Measurements from ENCODE around the gene PPP2R5C.

The PPP2R5C gene

DNA sequence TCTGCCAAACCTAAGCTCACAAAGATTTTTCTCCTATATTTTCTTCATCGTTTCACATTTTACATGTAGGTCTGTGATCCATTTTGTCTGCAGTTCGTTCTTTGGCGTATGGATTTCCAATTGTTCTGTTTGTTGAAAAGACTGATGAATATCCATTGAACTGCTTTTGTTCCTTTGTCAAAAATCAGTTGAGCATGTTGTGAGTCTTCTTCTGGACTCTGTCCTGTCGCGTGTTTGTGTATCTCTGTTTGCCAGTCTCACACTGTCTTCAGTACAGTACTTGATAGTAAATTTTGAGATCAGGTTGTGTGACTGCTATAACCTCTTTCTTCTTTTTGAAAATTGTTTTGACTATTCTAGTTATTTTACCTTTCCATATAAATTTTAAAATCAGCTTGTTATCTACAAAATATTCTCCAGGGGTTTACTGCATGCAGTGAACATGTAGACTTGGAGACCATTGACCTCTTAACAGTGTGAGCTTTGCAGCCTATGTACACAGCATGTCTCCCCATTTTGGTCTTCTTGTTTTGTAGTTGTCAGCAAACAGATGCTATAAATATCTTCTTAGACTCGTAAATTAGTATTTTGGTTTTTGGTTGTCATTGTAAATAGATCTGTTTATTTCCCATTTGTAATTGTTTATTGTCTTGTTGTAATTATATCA lies 108.9 kb downstream of the PPP2R5C start:
- DNase-seq, result no peak

DNA sequence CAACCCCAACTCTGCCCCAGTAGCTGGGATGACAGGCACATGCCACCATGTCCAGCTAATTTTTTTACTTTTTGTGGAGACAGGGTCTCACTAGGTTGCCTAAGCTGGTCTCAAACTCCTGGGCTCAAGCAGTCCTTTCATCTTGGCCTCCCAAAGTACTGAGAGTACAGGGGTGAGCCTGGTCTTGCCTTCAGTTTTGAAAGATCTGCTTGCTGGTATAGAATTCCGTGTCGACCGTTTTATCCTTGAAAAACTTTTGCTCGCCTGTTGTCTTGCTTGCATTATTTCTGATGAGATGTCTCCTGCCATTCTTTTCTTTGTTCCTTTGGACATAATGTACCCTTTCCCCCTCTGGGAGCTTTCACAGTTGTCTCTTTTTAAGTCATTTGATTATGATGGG lies 110.8 kb downstream of the PPP2R5C start:
- no peak for DNase-seq

DNA sequence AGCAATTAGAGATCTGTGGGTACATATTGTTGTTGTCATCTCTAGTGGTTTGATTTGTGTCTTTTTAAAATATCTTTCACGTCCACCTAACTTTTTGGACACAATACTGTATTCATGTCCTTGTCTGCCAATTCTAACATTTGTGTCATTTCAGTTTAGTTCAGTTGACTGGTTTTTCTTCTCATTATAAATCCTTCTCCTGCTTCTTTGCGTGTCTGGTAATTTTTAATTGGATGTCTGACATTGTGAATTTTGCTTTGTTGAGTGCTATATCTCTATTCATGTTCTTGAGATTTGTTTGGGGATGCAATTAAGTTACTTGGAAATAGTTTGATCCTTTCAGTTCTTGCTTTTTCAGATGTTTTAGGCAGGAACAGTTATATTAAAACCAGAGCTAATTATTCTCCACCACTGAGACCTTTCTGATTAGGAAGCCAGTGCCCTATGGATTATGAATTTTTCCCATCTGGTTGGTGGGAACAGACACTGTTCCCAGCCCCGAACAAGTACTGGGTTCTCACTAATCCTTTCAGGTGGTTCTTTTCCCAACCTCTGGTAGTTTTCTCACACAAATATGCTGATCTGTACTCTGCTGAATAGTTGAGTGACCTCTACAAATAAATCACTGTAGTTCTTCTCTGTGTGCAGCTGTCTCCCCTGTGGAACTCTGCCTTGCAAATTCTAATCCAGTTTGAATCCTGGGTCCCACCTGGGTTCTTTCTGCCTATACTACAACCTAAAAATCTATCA lies 111.7 kb downstream of the PPP2R5C start:
- no peak for DNase-seq

GRCh38 chr14:101873991-101874390 lies 112.5 kb downstream of the PPP2R5C start:
- no peak for DNase-seq

DNA sequence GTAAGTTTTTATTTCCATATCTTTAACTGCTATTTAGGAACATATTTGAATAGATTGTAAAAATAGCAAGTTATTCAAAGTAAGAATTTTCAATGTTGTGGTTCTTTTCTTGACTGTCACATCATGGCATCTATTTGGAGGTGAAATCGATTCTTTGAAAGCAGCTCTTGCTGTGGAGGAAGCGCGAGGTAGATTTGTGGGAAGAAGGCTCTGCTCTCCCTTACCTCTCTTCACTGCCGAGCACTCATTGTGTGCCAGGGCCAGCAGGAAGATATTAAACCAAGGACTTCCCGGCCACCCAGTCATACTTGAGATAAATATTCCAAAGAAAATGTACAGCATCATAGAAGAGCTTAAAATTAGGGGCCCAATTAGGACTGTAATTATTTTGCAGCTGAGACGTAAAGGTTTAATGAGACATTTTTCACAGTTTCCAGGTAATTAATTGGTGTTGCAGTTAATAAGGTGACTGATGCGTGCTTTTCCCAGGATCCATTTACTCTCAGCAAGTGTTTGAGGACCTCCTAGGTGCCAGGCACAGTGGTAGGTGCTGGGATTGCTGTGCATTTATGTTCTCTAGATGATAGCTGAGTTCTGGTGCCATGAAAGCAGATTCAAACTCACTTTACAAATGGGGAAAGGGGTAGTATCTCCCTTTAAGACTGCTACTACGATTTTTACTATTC lies 113.7 kb downstream of the PPP2R5C start:
- DNase-seq, result no peak

GRCh38 chr14:101875727-101876554 lies 114.4 kb downstream of the PPP2R5C start:
- no peak for DNase-seq

- no peak for DNase-seq
These were observed 115.0 kb downstream of the PPP2R5C start for GRCh38 chr14:101876555-101876938.

GRCh38 chr14:101877766-101878165 lies 116.3 kb downstream of the PPP2R5C start:
- no peak for DNase-seq

DNA sequence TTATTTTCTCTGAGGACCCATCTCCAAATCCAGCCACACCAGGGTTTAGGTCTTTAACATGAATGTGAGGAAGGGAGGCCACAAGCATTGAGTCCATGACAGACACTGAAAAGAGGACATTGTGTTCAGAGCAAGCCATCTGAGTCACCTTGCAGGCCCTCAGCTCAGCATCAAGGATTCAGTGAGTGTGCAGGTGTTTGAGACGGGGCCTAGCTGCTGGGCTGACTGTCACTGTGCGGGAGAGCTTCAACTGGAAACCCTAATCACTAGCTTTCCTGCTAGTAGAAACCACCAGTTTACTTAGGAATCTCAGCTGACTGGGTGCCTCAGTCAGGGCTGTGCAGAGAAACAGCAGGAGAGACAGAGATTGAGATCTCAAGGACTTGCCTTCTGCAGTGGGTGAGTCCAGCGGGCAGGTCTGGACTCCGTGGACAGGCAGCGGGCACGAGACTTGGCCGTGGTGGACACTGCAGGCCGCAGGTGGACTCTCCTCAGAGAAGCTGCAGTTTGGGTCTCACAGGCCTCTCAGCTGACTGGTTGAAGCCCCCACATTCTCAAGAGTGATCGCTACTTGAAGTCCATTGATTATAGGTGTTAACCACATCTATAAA lies 116.8 kb downstream of the PPP2R5C start:
- DNase-seq, result no peak

GRCh38 chr14:101878822-101879528 lies 117.5 kb downstream of the PPP2R5C start:
- DNase-seq, result no peak

- no peak for DNase-seq
These were observed 118.2 kb downstream of the PPP2R5C start for GRCh38 chr14:101879529-101880336.

DNA sequence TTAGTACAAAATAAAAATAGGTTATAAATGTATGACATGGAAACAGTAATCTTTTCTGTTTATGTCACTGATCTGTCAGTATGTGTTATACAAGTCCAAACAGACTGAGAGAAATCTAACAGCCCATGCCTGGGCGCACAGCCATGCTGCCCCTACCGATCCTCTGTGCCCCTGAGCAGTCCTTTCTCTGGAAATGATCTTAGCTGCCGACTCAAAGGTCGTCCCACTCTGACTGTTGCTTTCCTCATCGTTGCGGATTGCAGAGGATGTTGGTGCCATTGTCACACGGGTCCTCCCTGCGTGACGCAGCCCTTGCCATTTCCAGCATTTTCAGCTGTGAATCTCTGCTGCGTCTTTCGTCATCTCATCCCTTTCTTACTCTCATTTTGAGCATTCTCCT lies 119.9 kb downstream of the PPP2R5C start:
- DNase-seq, result no peak

GRCh38 chr14:101882141-101882935 lies 120.8 kb downstream of the PPP2R5C start:
- DNase-seq, result no peak

DNA sequence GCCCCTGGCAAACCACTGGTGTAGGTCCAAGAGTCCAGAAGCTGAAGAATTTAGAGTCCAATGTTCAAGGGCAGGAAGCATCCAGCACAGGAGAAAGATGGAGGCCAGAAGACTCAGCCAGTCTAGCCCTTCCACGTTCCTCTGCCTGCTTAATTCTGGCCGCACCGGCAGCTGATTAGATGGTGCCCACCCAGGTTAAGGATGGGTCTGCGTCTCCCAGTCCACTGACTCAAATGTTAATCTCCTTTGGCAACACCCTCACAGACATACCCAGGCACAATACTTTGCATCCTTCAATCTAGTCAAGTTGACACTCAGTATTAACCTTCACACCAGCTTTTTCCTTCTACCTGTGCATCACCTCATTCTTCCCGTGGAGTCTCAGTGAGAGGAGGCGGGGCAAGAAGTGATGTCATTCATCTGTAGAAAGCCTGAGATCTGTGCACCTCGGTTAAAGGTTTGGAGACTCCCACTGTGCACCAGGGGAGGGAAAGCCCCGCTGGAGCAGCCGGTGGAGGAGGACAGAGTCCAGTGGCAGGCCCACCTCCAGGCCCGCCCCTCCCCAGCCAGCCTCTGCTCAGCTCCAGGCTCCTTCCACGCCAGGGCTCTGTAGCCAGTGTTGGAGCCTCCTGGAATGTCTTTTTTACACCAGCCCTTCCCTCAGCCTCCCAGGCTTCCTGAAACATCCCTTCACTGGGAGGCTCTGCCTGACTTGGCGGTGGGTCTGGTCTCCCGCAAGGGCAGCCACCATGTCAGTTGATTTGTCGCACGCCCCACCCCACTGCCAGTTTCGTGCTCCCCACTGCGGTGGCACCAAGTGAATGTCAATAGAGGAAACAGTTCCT lies 122.8 kb downstream of the PPP2R5C start:
- DNase-seq, result no peak

DNA sequence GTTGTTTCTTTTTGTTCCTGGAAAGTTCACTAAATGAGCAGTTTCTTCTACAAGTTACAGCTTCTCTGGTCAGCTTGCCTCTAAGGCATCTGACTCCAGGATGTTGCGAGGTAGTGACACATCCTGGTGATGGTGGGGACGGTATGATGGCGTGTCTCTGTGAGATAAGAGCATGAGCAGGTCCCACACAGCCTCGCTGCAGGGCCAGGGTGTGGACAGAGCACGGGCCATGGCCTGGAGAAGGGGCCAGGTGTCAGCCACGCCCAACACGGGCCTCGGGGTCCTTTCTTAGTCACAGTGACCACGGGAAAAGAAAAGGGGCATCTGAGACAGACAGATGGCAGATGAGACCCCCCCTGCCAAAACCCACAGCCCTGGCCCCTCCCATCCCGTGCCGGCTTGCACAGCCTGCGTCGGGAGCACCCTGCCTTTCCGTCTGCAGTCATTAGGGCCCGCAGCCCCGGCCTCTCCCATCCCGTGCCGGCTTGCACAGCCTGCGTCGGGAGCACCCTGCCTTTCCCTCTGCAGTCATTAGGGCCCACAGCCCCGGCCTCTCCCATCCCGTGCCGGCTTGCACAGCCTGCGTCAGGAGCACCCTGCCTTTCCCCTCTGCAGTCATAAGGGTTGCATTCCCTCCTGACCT lies 123.5 kb downstream of the PPP2R5C start:
- DNase-seq, result no peak

- no peak for DNase-seq
These were observed 125.7 kb downstream of the PPP2R5C start for GRCh38 chr14:101887219-101887618.

- no peak for DNase-seq
These were observed 126.7 kb downstream of the PPP2R5C start for GRCh38 chr14:101888182-101888581.

- no peak for DNase-seq
These were observed 127.9 kb downstream of the PPP2R5C start for GRCh38 chr14:101889366-101889765.

- no peak for DNase-seq
These were observed 128.4 kb downstream of the PPP2R5C start for GRCh38 chr14:101889898-101890297.
